ENCODE measurements around the gene PCTP.
A peak's percentile ranks its signal among the peaks of the same experiment; 100 is the strongest.

The PCTP gene

DNA sequence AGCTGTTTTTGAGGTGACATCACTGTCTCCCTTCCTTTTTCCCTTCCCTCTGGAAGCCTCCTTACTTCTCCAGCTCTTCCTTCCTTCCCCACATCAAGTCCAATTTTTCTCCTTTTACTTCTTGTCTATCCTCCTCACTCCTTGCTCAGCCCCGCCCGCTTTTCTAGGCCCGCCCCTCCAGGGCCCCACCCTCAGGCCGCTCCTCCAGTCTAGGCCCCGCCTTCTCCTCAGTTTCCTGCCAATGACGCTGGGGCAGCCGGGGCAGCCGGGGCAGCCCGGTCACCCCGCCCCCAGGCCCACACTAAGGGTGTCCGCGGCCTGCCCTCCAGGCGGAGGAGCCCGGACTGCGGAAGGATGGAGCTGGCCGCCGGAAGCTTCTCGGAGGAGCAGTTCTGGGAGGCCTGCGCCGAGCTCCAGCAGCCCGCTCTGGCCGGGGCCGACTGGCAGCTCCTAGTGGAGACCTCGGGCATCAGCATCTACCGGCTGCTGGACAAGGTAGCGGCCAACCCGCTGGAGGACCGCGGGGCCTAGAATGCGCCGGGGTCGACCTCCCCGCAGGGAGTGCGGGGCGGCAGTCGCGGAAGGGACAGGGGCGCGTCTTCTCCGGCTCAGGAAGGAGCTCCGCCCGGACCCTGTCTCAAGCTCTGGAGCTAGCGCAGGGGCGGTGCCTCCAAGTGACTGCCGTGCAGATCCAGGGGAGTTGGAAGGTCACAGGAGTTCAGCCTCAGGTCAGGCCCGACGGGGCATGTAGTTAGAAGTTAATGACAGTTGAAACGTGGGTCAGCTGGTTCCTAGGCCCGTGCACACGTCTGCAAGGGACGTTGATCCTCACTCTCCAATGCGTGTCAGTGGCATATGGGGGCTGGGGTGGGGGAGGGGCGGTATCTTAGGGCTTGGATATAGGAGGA lies at the start of gene PCTP:
Gene PCTP, plus strand, starts transcription at position 302 of the 908 bp plus-strand sequence. Its CDS starts 53 bp downstream, at position 355.
- peak; percentile 98 for DNase-seq

DNA sequence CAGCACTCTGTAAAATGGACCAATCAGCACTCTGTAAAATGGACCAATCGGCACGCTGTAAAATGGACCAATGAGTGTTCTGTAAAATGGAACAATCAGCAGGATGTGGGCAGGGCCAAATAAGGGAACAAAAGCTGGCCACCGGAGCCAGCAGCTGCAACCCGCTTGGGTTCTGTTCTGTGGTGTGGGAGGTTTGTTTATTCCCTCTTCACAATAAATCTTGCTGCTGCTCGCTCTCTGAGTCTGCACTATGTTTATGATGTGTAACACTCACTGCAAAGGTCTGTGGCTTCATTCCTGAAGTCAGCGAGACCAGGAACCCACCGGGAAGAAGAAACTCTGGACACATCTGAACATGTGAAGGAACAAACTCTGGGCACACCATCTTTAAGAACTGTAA lies 48.7 kb upstream of the PCTP start:
- peak; percentile 9 for DNase-seq

DNA sequence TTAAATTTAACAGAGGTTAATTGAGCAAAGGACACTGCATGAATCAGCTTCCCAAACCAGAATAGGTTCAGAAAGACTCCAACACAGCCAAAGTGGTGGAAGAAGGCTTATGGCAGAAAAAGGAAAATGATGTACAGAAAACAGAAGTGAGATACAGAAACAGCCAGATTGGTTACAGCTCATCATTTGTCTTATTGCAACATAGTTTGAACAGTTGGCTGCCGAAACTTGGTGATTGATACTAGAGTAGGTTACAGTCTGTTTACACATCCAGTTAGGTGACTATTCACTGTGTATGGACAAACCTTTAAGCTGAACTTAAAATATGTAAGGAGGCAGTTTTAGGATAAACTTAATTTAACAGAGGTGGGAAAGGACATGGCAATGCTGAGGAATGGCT lies 46.5 kb upstream of the PCTP start:
- no peak for DNase-seq

DNA sequence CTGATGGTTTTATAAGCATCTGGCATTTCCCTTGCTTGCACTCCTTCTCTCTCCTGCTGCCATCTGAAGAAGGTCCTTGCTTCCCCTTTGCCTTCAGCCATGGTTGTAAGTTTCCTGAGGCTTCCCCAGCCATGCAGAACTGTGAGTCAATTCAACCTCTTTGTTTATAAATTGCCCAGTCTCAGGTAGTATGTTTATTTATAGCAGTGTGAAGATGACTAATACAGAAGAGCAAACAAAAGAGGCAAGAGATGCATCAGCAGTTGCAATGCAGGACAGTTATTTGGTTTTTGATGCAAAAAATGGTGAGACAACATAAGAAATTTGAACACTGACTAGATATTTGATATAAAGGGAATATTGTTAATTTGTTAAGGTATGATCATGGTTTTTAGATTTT lies 45.0 kb upstream of the PCTP start:
- DNase-seq: no peak

DNA sequence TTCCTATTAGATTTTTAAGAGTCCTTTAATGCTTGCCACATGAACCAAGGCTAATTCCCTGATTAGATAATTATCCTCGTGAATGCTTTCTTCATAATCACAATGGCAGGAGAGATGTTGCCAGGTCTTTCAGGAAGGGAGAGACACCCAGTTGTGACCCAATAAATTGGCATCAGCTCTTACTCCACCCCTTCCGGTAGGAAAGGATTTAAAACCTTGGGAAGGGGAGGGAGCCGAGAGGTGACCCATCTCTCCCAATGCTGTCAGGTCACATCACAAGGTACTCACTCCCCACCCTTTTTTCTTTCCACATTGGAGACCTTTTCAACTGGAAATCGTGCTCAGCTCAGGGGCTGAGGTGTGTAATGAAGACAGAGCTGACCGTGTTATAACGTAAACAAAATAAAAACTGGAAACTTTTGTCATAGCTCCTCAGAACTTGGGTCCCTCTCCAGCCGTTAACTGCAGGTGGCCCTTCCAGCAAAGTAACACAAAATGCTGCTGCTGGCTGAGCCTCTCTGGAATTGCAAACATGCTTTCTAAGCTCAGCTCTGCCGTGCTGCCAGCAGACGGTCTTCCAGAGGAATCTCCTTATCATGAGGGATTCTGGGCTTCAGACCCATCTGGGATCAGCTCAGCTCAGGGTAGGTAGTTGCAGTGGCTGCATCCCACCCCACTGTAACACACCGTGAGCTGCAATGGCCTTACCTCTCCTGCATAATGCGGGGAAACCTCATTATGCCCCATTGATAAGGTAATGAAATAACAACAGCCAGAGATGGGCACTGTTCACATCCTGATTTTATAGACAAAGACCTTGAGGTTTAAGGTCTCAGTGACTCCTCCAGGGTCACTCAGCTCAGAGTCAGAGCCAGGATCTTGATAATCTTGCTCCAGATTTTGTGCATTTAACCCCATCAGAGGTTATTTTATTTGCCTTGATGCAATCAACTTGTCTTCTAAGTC lies 43.8 kb upstream of the PCTP start:
- DNase-seq: no peak

DNA sequence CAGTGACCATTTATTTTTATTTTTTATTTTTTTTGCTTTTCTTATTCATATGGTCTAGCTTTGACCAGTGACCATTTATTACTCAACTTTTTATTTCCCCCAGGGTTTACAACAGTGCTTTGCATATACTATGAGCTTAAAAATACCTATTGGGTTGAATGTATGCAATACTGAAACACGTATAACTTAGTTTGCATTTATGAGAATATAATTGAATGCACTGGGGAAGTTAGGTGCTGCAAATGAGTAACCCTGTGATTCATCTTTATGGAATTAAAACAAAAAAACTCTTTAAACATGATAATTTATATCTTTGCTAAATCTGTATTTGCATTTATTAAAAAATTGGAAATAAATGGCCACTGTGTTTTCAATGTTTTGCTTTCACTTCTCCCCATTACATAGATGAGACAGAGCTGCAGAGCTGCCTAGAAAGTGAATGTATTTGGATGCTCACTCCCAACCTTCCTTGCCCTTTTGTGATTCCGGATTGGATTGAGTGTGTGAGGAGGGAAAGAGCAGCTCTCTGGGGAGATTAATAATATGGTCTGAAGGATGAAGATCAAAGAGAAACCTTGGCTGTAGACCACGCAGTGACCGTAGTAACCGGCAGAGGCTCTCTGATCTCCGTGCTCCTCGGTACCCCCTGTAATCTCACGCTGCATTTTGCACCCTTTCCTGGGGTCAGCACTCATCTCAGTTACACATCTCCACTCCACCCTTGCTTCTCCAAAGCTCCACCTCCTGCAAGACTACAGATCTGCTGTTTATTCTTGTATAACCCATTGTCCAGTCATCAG lies 42.5 kb upstream of the PCTP start:
- DNase-seq: no peak

DNA sequence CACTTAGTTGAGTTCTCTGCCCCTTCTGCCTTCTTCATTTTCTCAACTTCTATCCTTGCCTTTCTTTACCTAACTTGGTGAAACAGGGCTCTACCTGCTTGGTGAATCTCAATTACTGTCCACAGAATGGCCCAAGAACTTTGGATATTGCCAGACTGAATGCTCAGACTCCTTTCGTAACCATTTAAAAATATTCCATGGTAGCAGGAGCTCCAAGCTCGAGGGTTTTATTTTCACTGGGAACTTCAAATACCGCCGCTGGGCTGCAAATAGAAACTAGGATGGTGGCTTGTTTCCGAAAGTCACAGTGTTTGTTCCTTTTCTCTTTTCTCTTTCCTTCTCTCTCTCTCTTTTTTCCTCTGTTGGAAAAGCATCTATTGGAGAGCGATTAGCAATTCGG lies 41.4 kb upstream of the PCTP start:
- DNase-seq: no peak

DNA sequence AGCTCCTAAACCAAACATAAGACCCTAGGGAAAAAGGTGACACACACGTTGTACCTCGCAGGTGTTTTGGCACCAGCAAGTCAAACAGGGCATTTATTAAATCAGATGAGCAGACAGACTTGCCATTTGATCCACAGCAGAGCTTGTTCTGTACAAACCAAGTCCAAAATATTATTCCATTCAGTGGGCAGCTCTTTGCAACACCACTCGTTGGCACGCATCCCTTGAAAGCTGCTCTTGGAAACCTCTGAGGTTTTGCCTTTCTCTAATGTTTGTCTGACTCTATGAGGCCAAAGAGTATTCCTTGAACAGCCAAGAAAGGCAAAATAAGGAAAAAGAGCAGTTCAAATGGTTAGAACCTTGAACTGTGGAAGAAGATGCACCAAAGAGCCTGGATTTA lies 40.9 kb upstream of the PCTP start:
- DNase-seq: no peak

DNA sequence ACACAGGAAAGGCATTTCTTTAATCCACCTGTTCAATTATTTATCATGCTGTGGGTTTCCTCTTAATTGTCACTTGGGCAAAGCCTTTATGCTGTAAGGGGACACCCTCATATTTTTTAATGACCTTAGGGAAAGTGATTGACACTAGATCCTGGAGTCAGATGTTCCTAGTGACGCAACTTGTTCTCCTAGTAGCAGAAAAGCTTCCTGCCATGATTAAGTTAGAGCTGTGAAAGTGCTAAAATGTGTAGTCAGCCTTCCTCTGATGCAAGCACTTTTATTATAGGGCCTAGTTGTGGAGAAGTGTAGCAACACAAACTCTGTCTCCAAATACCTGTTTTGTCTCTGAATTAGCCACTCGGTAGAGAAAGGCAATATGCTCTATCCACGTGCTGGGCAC lies 40.4 kb upstream of the PCTP start:
- no peak for DNase-seq

DNA sequence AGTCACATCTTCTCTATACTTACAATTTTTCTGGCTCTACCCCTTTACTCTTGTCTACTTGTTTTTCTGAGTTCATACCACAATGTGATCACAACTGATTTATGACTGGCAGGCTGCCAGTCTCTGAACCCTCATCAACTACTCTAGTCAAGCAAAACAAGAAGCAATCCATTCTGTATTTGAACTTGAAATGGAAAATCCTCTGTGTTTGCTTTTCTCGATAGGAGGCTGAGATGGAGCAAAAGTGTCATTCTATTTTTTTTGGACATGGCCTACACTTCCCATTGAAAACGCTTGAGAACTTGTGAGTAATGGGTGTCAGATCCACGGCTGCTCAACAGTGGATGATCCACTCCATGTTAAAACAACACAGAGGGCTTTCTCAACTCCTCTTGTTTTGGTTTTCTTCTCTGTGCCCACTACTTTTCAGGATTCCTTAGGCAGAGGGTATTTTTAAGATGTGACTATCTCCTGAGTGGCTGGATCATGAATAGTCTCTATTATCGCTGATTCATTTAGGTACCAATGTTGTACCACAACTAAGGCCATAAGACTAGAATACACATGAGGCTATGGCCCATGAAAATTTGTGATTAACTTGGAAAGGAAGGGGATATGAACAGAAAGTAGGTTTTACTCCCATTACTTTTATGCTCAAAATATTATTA lies 39.9 kb upstream of the PCTP start:
- DNase-seq: no peak

DNA sequence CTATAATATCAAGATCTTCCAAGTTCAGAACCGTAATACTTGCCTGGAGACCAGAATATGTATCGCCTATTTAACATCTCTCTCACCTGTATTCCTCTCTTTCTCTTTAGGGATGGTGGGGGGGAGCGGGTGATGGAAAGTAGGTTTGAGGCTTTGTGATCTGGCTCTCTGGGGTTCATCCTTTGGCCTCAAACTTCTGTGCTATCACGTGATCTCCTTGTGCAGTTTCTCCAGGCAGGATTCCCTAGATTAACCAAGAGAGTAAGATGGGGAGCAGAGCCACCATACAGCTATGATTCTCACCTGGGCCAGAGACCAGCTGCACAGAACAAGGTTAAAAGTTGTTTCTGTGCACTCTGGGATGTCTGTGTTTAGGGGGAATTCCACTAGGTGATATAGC lies 33.4 kb upstream of the PCTP start:
- no peak for DNase-seq

DNA sequence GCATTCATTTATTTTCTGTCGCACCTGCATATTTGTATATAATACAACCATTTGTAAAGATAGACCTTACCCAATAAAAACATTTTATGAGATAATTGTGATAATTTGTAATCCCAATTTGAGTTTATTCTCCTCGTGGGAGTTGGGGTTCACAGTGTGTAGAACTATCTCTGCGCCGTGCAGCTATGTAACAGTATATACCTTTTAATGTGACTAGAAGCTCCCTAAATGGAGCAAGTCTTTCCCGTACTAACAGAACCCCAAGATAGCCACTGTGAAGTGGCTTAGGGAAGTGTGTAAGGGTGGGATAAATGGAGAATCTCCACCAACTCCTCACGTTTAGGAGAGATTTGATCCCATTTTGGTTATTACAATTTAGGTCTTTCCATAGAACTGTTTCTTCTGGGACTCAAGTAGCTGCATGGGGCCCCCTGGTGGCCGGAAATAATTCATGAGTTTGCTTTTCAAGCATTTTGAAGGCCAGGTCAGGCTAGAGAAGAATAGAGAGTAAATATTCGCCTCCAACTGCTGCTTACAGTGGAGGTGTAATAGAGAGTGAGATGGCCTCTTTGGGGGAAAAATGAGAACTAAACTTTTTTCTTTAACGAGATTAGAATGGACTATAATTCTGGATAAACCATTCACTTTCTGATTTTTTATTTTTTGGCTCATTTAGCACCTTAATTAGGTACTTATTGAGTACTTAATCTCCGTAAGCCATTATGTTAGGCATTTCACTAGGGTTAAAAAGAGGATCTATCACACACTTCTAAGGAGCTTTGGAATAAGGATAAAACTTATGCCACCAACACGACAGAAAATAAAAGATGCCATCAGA lies 32.7 kb upstream of the PCTP start:
- peak; percentile 86 for DNase-seq

DNA sequence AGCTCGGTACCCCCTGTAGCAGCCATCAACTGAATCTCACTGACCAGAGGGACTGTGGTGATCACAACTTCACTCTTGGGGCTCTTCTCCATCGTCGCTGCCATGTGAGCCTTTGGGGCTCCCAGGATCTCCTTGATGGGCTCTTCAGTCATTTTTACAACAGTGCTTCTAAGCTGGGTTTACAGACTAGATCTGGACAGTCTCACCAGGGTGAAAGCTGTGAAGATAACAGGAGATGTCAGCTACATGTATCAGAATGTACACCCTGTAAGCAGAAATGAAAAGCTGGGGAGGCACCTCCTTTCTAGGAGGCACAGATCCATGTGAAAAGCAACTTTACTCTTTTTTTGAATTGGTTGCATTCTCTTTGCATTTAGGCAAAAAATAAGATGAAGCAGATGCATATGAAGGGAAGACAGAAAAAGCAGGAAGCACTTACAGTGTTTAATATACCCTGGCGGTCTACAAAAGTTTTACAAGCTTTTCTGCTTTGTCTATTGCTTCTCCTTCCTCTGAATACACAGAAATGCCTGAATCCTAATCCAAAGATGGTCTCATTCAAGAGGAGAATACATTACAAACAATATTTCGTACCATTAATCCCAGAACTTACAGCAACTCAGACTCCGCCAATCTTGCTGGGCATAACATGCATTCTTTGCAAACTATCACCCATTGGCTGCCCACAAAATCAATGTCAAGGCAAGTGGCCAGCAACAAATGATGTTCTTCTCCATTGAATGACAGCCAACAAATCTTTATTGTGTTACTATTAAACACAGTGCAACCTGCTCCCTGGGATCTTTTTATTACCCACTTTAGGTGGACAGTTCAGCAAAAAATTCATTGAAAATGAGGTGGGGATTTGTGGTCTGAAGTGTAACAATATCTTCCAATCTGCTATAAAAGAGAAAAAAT lies 29.7 kb upstream of the PCTP start:
- DNase-seq: no peak

DNA sequence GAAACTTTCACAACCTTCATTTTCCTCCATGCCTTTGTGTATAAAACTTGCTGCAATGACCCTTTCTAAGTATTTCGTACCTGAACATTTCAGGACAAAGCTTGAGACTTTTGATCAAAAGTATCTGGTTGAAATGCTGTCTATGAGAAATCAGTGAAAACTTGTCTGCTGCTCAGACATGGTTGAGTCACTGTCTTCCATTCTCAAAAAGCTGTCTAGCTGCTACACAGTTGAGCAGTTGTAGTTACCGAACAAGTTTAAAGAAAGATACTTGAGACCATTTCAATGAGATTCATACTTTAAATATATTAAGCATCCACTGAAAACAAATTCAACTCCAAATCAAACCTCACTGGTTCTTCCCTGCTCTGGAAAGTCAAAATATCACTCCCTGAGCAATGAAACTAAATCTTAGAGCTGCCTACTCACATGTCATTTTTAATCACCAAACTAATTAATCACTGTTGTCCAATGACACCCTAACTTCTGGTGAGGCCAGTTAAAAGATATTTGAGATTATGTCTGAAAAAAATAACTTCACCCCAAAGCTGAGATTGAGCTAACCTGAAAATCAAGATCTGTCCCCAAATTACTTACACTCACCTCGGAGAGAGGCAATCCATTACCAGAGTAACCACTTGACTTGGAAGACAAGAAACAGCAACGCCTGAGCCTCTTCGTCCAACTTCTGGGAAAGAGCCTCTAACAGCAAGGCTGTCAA lies 28.7 kb upstream of the PCTP start:
- no peak for DNase-seq

DNA sequence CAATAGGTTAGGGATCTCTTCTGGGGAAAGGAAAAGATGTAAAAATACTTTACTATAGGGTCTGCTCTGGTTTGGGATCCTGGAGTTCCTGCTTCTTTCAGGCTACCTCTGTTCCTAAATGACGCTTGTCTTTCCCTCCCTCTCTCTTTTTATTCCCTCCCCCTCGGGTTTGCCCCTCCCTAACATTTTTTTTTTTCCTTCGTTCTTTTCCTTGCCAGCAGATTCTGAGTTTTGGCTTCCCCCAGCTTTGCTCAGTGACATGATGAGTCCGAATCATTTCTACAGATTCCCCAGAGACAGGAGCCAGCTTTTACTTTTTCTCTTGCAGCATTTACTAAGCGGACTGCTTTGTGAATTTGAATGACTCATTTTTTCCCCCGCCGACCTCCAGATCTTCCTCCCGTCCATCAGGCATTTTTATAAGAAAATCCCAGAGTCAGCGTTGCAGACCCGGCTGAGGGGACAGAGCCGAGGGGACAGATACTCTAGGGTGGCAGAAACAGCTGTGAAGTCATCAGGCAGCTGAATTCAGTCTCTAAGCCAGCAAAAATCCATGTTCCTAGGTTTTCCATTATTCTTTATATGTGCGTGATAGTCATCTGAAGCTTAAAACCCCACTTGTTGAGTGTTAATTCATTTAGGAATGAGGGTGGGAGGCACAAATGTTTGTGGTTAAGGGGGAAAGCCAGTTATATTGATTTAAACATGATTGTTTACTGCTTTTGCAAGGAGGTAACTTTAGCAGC lies 27.9 kb upstream of the PCTP start, which contains the start of gene TMEM100:
Gene TMEM100, minus strand, starts transcription at position 123 of the 746 bp plus-strand sequence. CDS start 1,794 bp downstream, outside the sequence.
- peak; percentile 40 for DNase-seq

DNA sequence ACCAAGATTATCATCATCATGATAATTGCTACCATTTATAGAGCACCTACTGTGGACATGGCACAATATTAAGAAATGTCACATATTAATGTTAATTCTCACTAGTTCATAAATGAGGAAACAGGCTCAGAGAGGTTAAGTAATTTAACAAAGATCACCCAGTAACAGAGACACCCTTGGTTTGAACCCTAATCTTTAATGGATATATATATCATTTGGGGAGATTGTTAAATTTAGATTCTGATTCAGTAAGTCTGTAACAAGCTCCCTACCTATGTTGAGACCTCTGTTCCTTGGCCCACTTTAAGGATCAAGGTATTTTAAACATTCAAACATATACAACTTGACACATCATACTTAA lies 27.4 kb upstream of the PCTP start:
- DNase-seq: no peak

DNA sequence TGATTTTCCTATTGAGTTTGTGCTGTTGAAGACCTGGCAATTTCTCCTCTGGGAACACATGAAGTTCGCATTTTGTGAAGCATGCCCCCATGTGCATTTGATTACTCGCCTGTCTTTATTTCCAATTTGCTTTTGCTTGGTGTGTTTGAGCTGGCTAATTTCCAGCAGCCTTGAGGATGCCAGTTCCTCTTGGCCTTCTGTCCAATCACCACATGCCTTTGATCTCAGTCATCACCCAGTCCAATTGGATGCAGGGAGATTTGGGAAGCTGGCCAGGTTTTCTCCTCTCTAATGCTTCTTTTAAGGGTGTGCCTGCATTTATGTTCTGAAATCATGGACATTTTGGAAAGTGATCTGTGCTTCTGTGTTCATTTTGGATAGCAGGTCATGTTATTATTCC lies 24.4 kb upstream of the PCTP start:
- DNase-seq: no peak

DNA sequence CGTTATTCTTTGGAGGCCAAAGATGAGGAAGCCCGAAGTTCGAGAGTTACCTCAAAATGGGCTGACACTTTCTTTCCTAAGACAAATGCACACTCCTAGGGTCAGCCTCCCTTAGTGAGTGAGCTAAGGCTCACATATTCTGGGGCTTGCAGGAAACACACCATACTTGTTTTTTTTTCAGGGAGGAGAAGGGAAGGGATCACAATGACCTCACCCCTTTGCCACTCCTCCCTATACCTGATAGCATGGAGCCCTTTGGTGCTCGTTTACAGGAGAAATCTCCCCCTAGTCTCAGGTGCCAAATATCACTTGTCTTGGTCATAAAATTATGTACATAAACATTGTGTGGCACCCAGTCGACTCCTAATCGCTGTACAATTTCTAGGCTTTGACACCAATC lies 23.6 kb upstream of the PCTP start:
- no peak for DNase-seq

DNA sequence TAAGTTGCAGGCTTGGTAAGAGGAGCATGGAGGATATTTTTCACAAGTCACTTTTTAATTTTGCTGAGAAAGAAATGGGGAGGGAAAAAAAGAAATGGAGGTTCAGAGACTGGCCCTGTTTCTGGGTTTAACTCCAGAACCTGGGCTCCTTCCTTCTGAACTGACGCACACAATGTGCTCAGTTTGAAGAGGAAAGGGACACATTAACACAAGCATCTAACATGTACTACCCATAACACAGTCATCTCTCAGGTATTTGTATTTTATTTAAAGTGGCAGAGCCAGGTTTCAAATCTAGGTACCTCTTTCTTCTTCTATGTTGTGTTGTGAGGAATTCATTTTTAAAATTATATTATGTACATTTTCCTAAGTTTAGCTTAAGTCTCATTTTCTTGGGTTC lies 22.9 kb upstream of the PCTP start:
- no peak for DNase-seq

Data from hematopoietic multipotent progenitor cell treated with erythropoietin and hydrocortisone succinate and interleukin-3 and kit ligand, for 4 days (in vitro differentiated cells).